ENCODE measurements around the gene DCP1A. TPM values are rescaled to one million over a fixed set of nuclear protein-coding genes. Genes with fewer than 3 reads are reported as not detected.

DCP1A gene
- total RNA-seq, 1 donor: 19.9 TPM

GRCh38 chr3:53235545-53235944 lies 111.8 kb downstream of the DCP1A start:
- TF ChIP-seq CTCF (IDR thresholded peaks at IDR 0.05; ENCODE audit: insufficient read depth, low read depth, low read length): no peak
- H3K4me3 ChIP-seq (ENCODE audit: low read depth, low read length): no peak overlapping the region
- DNase-seq (ENCODE audit: low read depth): no peak

DNA sequence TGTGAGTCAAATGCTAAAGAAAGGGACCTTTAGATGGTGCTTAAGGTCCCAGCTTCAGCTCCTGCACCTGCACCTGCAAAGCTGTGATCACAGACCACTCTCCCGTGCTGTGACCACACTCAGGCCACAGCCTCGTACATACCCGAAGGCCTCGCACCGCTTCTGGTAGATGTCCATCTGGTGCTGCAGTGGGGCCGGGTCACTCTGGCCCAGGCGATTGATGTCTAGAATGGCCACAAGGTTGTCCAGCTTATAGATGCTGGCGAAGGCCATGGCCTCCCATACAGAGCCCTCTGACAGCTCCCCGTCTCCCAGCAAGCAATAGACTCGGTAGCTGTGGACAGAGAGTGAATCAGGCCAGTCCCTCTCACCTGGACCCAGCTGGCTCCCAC lies 112.5 kb downstream of the DCP1A start:
- H3K4me3 ChIP-seq (ENCODE audit: low read depth, low read length): no peak overlapping the region
- no peak for DNase-seq (ENCODE audit: low read depth)
- no peak for TF ChIP-seq CTCF (IDR thresholded peaks at IDR 0.05; ENCODE audit: insufficient read depth, low read depth, low read length)

DNA sequence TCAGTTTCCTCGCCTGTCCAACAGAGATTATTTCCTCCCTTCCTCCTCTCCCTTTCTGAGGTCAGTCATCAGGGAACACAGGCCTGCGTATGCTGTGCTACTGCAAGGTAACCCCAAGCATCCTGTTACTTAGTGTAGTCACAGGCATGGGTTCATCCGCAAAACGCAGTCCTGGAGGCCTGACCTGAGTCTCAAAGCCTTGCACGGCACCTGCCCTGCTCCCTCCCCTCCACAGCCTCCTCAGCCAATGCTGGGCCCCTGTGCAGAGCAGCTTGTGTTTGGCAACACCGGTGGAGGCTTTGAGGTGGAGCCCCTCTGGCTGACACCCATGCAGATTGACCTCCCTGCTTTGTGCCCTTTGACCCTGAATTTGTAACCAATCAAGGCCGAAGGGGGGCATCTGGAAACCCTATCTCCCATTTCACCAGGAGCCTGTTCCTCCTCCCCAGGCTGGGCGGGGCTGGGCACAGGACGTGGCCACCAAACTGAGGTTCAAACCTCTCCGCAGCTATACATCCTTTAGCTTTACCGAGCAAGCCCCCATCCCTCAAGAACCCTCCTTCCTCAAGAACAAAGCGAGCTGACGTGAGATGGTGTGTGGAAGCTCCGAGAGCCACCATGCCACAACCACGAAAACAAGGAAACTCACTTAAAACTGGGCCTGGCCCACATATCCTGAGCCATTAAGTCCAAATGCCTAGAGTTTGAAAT lies 113.1 kb downstream of the DCP1A start:
- DNase-seq (ENCODE audit: low read depth): no peak
- no peak overlapping the region for H3K4me3 ChIP-seq (ENCODE audit: low read depth, low read length)
- TF ChIP-seq CTCF (IDR thresholded peaks at IDR 0.05; ENCODE audit: insufficient read depth, low read depth, low read length): no peak

Small RNAs within 50 kb of the gene (small RNA-seq; reads per million reads assigned to genes)
- not detected for gene RF00019
- not detected for gene RF00212
- not detected for gene RF00568

Other genes starting within 250 kb of the DCP1A start
- gene RFT1, start 217.1 kb downstream of the DCP1A start, total RNA-seq: 9.0 and 13.4 TPM in 2 replicates
- 1.7 and 2.6 TPM in 2 replicates for gene PRKCD, start 186.3 kb downstream of the DCP1A start, total RNA-seq
- 483 and 591 TPM in 2 replicates for gene TKT, start 91.5 kb downstream of the DCP1A start, total RNA-seq
- gene CACNA1D, start 147.1 kb upstream of the DCP1A start, total RNA-seq: under 0.01 TPM in 1 of 2 replicates, not detected in the other